Subcutaneous abdominal adipose tissue (tissue), 5 donors: ENCODE data around the gene HTR4.

Experiments used
- H3K27ac ChIP-seq: one replicate; pipeline ENCODE4 v1.7.0; 2013; ENCODE audit warnings: low read depth, mild to moderate bottlenecking, inconsistent platforms, low read length, moderate library complexity
- H3K27me3 ChIP-seq, 5 donors: one replicate each; pipeline ENCODE4 v1.7.0; 2013; ENCODE audit warnings: low read length in 5 of 5, inconsistent platforms in 1 of 5; ENCODE audit not compliant: control insufficient read depth in 5 of 5, insufficient read depth in 4 of 5
- H3K36me3 ChIP-seq, 5 donors: one replicate each; pipeline ENCODE4 v1.7.0; 2013; ENCODE audit warnings: low read length in 5 of 5; ENCODE audit not compliant: control insufficient read depth in 5 of 5, insufficient read depth in 5 of 5
- H3K4me1 ChIP-seq, 5 donors: one replicate each; pipeline ENCODE4 v1.7.0; 2013; ENCODE audit warnings: low read length in 5 of 5, mild to moderate bottlenecking in 3 of 5, moderate library complexity in 1 of 5; ENCODE audit not compliant: control insufficient read depth in 5 of 5, insufficient read depth in 5 of 5
- H3K4me3 ChIP-seq, 5 donors: one replicate each; pipeline ENCODE4 v1.7.0; 2013; ENCODE audit warnings: low read length in 5 of 5, low read depth in 1 of 5
- H3K9ac ChIP-seq, 5 donors: one replicate each; pipeline ENCODE4 v1.7.0; 2013; ENCODE audit warnings: low read length in 5 of 5, mild to moderate bottlenecking in 4 of 5, moderate library complexity in 3 of 5
- H3K9me3 ChIP-seq, 5 donors: one replicate each; pipeline ENCODE4 v1.7.0; 2013; ENCODE audit warnings: low read length in 5 of 5; ENCODE audit not compliant: control insufficient read depth in 5 of 5
- donor health status: healthy.
- donor health status: healthy.
- donor health status: healthy.
- donor health status: healthy.
- donor health status: healthy.

Gene HTR4

DNA sequence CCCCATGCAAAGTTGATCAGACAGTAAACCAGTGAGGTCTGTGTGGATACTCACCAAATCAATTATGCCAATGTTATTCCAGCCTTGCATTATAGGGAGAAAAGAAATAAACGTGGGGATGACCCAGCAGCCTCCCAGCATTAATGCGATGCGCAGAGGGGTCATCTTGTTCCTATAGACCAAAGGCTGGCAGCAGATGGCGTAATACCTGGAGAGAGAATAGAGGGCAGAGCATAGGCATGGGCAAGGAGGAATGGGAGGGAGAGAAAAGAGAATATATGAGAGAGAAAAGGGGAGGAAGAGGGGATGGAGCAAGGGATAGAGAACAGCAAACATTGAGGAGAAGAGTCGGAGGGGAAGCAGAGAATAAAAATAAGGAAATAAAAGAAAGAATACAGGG lies 131.2 kb downstream of the HTR4 start:
- H3K27ac ChIP-seq = no peak overlapping the region
- H3K9ac ChIP-seq = no peak overlapping the region
- H3K4me1 ChIP-seq = no peaks in the 10 kb centered on the region
- H3K27me3 ChIP-seq = no peaks in the 10 kb centered on the region
- H3K9me3 ChIP-seq = no peaks in the 10 kb centered on the region
- H3K4me3 ChIP-seq = no peak overlapping the region
- H3K36me3 ChIP-seq = no peaks in the 10 kb centered on the region

- Histone ChIP-seq H3K36me3 (no peaks in the 10 kb centered on the region), H3K27me3 (no peaks in the 10 kb centered on the region), H3K9ac (no peak overlapping the region), H3K4me1 (no peaks in the 10 kb centered on the region), H3K9me3 (peaks cover 0 to 2% (median 0%) of the 10 kb centered on the region in 5 donors), H3K27ac (no peak overlapping the region), H3K4me3 (no peak overlapping the region)
Measured at GRCh38 chr5:148515460-148515859, 138.9 kb downstream of the HTR4 start.

GRCh38 chr5:148514344-148514743 lies 140.0 kb downstream of the HTR4 start:
- Histone ChIP-seq H3K27ac (no peak overlapping the region), H3K27me3 (no peaks in the 10 kb centered on the region)

DNA sequence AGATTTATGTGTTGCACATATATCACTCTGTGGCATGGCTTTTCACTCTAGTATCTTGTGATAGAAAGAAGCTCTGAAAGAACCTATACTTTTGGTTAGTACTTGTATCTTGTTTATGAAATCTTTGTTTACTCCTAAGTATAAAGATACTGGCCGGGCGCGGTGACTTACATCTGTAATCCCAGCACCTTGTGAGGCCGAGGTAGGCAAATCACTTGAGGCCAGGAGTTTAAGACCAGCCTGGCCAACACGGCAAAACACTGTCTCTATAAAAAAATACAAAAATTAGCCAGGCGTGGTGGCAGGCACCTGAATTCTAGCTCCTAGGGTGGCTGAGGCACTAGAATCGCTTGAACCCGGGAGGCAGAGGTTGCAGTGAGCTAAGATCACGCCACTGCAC lies 141.8 kb downstream of the HTR4 start:
- H3K27ac ChIP-seq = no peak overlapping the region
- H3K4me3 ChIP-seq = no peak overlapping the region
- H3K27me3 ChIP-seq = no peaks in the 10 kb centered on the region
- H3K36me3 ChIP-seq = no peaks in the 10 kb centered on the region
- H3K9me3 ChIP-seq = peaks cover 0 to 2% (median 0%) of the 10 kb centered on the region in 5 donors
- no peaks in the 10 kb centered on the region for H3K4me1 ChIP-seq
- no peak overlapping the region for H3K9ac ChIP-seq

More at GRCh38 chr5:148514344-148514743, 140.0 kb downstream of the HTR4 start:
- Histone ChIP-seq H3K9ac (no peak overlapping the region), H3K36me3 (no peaks in the 10 kb centered on the region), H3K9me3 (peaks cover 0 to 2% (median 0%) of the 10 kb centered on the region in 5 donors), H3K4me1 (no peaks in the 10 kb centered on the region), H3K4me3 (no peak overlapping the region)

GRCh38 chr5:148511810-148512347 lies 142.4 kb downstream of the HTR4 start:
- H3K4me3 ChIP-seq = no peak overlapping the region
- H3K27me3 ChIP-seq = no peaks in the 10 kb centered on the region
- H3K9ac ChIP-seq = no peak overlapping the region

DNA sequence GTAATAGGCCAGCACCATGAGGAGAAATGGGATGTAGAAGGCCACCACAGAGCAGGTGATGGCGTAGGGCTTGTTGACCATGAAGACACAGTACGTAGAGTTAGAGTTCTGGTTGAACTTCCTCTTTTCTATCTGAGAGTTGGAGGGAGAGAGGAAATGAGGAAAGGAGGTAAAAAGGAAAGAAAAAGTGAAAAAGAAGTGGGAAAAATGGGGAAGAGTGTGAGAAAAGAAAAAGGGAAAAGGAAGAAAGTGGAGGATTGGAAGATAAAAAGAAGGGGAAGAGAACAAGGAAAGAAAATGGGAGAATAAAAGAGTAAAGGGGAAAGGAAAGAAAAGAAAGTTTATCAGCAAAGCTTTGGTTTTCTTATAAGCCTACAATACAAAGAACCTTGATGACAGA lies 144.4 kb downstream of the HTR4 start:
- Histone ChIP-seq H3K4me3 (no peak overlapping the region), H3K27me3 (no peaks in the 10 kb centered on the region), H3K4me1 (no peaks in the 10 kb centered on the region), H3K36me3 (no peaks in the 10 kb centered on the region), H3K27ac (no peak overlapping the region), H3K9ac (no peak overlapping the region), H3K9me3 (no peaks in the 10 kb centered on the region)

More at GRCh38 chr5:148511810-148512347, 142.4 kb downstream of the HTR4 start:
- no peaks in the 10 kb centered on the region for H3K36me3 ChIP-seq
- H3K9me3 ChIP-seq = peaks cover 0 to 2% (median 0%) of the 10 kb centered on the region in 5 donors
- H3K27ac ChIP-seq = no peak overlapping the region
- H3K4me1 ChIP-seq = no peaks in the 10 kb centered on the region

DNA sequence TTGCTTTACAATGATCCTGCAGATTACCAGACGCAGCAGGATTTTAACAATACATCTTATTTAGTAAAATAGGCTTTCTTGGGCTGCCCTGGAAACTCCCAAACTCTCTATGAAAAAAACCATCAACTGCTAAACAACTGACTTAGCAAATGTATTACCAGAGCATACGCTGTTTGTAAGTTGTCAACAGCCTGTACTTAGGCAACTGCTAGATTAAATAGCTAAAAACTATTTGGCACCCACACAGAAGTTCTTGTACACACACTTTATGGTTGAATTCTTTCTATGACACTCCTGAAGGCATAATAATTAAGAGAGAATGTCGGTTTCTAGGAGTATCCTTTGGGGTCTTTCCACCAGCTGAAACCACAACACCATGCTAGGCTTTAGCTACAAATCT lies 146.7 kb downstream of the HTR4 start:
- H3K4me1 ChIP-seq = no peaks in the 10 kb centered on the region
- no peak overlapping the region for H3K27ac ChIP-seq
- H3K9me3 ChIP-seq = no peaks in the 10 kb centered on the region
- no peak overlapping the region for H3K9ac ChIP-seq
- H3K36me3 ChIP-seq = no peaks in the 10 kb centered on the region
- no peaks in the 10 kb centered on the region for H3K27me3 ChIP-seq
- H3K4me3 ChIP-seq = no peak overlapping the region

DNA sequence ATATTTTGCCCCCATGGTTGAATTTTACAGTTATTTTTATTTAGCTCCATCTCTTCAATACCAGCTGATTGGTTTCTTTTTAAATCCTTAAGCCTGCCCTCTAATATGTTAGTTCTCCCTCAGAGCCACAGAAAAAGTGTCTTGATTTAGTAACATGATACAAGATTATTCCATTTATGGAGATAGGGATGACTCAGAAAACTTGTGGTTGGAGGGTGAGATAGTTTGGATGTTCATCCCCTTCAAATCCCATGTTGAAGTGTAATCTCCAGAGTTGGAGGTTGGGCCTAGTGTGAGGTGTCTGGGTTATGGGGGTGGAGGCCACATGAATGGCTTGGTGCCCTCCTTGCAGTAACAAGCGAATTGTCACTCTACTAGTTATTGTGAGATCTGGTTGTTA lies 154.9 kb downstream of the HTR4 start:
- no peak overlapping the region for H3K27ac ChIP-seq
- H3K4me3 ChIP-seq = no peak overlapping the region
- no peaks in the 10 kb centered on the region for H3K36me3 ChIP-seq
- no peak overlapping the region for H3K9ac ChIP-seq
- no peaks in the 10 kb centered on the region for H3K27me3 ChIP-seq
- no peaks in the 10 kb centered on the region for H3K9me3 ChIP-seq
- no peaks in the 10 kb centered on the region for H3K4me1 ChIP-seq

DNA sequence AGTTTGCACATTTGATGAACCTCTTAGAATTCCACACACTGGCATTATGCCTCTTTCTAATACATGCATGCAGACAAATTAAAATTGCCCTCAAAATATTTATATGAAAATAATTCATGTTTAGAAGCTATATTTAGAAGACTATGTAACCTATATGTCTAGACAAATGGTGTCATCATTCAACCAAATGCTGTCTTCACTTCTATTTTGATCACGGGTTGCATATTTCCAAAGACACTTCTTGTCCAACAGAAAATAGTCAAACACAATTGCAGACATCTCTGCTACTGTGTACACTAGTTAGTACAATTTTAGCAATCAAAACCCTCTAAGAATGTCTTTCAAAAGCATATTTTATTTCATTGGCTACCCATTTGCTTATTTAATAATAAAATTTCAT lies 156.6 kb downstream of the HTR4 start:
- Histone ChIP-seq H3K4me1 (no peaks in the 10 kb centered on the region), H3K4me3 (no peak overlapping the region), H3K9me3 (no peaks in the 10 kb centered on the region), H3K36me3 (no peaks in the 10 kb centered on the region), H3K9ac (no peak overlapping the region), H3K27me3 (no peaks in the 10 kb centered on the region), H3K27ac (no peak overlapping the region)

GRCh38 chr5:148492351-148492750 lies 162.0 kb downstream of the HTR4 start:
- H3K9ac ChIP-seq = no peak overlapping the region
- no peaks in the 10 kb centered on the region for H3K36me3 ChIP-seq
- no peak overlapping the region for H3K27ac ChIP-seq
- H3K4me3 ChIP-seq = no peak overlapping the region
- H3K9me3 ChIP-seq = no peaks in the 10 kb centered on the region
- peaks cover 0 to 10% (median 0%) of the 10 kb centered on the region in 5 donors for H3K4me1 ChIP-seq
- no peaks in the 10 kb centered on the region for H3K27me3 ChIP-seq

DNA sequence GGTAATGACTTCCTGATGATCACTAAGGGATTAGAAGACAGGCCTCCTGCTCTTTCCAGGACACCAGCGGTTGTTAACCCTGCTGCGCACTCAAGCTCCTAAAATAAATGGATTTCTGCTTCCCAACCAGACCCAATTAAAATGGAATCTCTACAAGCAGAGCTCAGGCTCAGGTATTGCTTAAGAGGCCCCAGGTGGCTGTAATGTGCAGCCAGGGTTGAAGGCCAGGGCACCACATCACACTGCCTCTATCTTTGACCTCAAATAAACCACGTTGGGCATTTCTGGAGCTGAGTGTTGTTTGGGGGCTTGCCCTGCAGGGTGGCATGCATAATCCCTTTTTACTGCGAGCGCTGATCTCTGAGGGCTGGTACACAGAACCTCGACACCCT lies 162.5 kb downstream of the HTR4 start:
- Histone ChIP-seq H3K4me1 (peaks cover 0 to 10% (median 0%) of the 10 kb centered on the region in 5 donors), H3K9ac (no peak overlapping the region), H3K9me3 (no peaks in the 10 kb centered on the region), H3K4me3 (no peak overlapping the region), H3K36me3 (no peaks in the 10 kb centered on the region), H3K27me3 (no peaks in the 10 kb centered on the region), H3K27ac (no peak overlapping the region)
